ENCODE measurements around the gene DISC1.
"Not testable (repeated sequence)": the region's sequence is repeated elsewhere in the genome, so short reads cannot be mapped to it uniquely, and the experiment has no call there.

DISC1 gene

GRCh38 chr1:231641444-231641843, 14.9 kb downstream of the DISC1 start:
- not testable (repeated sequence) for H3K36me3 ChIP-seq (ENCODE audit: control insufficient read depth, insufficient read depth, low read length, severe bottlenecking); H3K9me3 ChIP-seq (ENCODE audit: control insufficient read depth, low read length); H3K4me3 ChIP-seq (ENCODE audit: low read length); H3K9ac ChIP-seq (ENCODE audit: low read length); H3K27me3 ChIP-seq (replicated peaks; ENCODE audit: control insufficient read depth, insufficient read depth, low read length); H3K4me1 ChIP-seq (ENCODE audit: control insufficient read depth, insufficient read depth, low read length); DNase-seq (ENCODE audit: low read depth)

GRCh38 chr1:231642061-231642460, 15.5 kb downstream of the DISC1 start:
- H3K36me3 ChIP-seq (ENCODE audit: control insufficient read depth, insufficient read depth, low read length, severe bottlenecking); DNase-seq (ENCODE audit: low read depth); H3K27me3 ChIP-seq (replicated peaks; ENCODE audit: control insufficient read depth, insufficient read depth, low read length); H3K4me3 ChIP-seq (ENCODE audit: low read length); H3K9me3 ChIP-seq (ENCODE audit: control insufficient read depth, low read length); H3K9ac ChIP-seq (ENCODE audit: low read length); H3K4me1 ChIP-seq (ENCODE audit: control insufficient read depth, insufficient read depth, low read length): not testable (repeated sequence)

- H3K4me1 ChIP-seq (ENCODE audit: control insufficient read depth, insufficient read depth, low read length), result no peaks in the 10 kb centered on the region
- no peak for DNase-seq (ENCODE audit: low read depth)
- no peaks in the 10 kb centered on the region for H3K9me3 ChIP-seq (ENCODE audit: control insufficient read depth, low read length)
- no peak overlapping the region for H3K4me3 ChIP-seq (ENCODE audit: low read length)
- no peaks in the 10 kb centered on the region for H3K36me3 ChIP-seq (ENCODE audit: control insufficient read depth, insufficient read depth, low read length, severe bottlenecking)
- no peak overlapping the region for H3K9ac ChIP-seq (ENCODE audit: low read length)
- no peaks in the 10 kb centered on the region for H3K27me3 ChIP-seq (replicated peaks; ENCODE audit: control insufficient read depth, insufficient read depth, low read length)
Measured at GRCh38 chr1:231642618-231643017, 16.0 kb downstream of the DISC1 start.

- Histone ChIP-seq H3K36me3 (ENCODE audit: control insufficient read depth, insufficient read depth, low read length, severe bottlenecking) (no peaks in the 10 kb centered on the region), H3K27me3 (replicated peaks; ENCODE audit: control insufficient read depth, insufficient read depth, low read length) (no peaks in the 10 kb centered on the region), H3K9me3 (ENCODE audit: control insufficient read depth, low read length) (no peaks in the 10 kb centered on the region), H3K4me1 (ENCODE audit: control insufficient read depth, insufficient read depth, low read length) (no peaks in the 10 kb centered on the region), H3K4me3 (ENCODE audit: low read length) (no peak overlapping the region), H3K9ac (ENCODE audit: low read length) (no peak overlapping the region)
- DNase-seq (ENCODE audit: low read depth), result no peak
Measured at GRCh38 chr1:231643071-231643934, 16.7 kb downstream of the DISC1 start.

GRCh38 chr1:231643935-231644237, 17.3 kb downstream of the DISC1 start:
- Histone ChIP-seq H3K4me1 (ENCODE audit: control insufficient read depth, insufficient read depth, low read length) (no peaks in the 10 kb centered on the region), H3K27me3 (replicated peaks; ENCODE audit: control insufficient read depth, insufficient read depth, low read length) (no peaks in the 10 kb centered on the region), H3K9me3 (ENCODE audit: control insufficient read depth, low read length) (no peaks in the 10 kb centered on the region), H3K9ac (ENCODE audit: low read length) (no peak overlapping the region), H3K36me3 (ENCODE audit: control insufficient read depth, insufficient read depth, low read length, severe bottlenecking) (no peaks in the 10 kb centered on the region), H3K4me3 (ENCODE audit: low read length) (no peak overlapping the region)
- no peak for DNase-seq (ENCODE audit: low read depth)

GRCh38 chr1:231645634-231646033, 19.0 kb downstream of the DISC1 start:
- not testable (repeated sequence) for H3K9me3 ChIP-seq (ENCODE audit: control insufficient read depth, low read length); H3K4me3 ChIP-seq (ENCODE audit: low read length); H3K4me1 ChIP-seq (ENCODE audit: control insufficient read depth, insufficient read depth, low read length); H3K36me3 ChIP-seq (ENCODE audit: control insufficient read depth, insufficient read depth, low read length, severe bottlenecking); DNase-seq (ENCODE audit: low read depth); H3K27me3 ChIP-seq (replicated peaks; ENCODE audit: control insufficient read depth, insufficient read depth, low read length); H3K9ac ChIP-seq (ENCODE audit: low read length)

- H3K9ac ChIP-seq (ENCODE audit: low read length); H3K9me3 ChIP-seq (ENCODE audit: control insufficient read depth, low read length); DNase-seq (ENCODE audit: low read depth); H3K4me3 ChIP-seq (ENCODE audit: low read length); H3K36me3 ChIP-seq (ENCODE audit: control insufficient read depth, insufficient read depth, low read length, severe bottlenecking); H3K27me3 ChIP-seq (replicated peaks; ENCODE audit: control insufficient read depth, insufficient read depth, low read length); H3K4me1 ChIP-seq (ENCODE audit: control insufficient read depth, insufficient read depth, low read length): not testable (repeated sequence)
Measured at GRCh38 chr1:231646165-231646564, 19.6 kb downstream of the DISC1 start.

- not testable (repeated sequence) for H3K4me3 ChIP-seq (ENCODE audit: low read length); H3K27me3 ChIP-seq (replicated peaks; ENCODE audit: control insufficient read depth, insufficient read depth, low read length); H3K9me3 ChIP-seq (ENCODE audit: control insufficient read depth, low read length); H3K36me3 ChIP-seq (ENCODE audit: control insufficient read depth, insufficient read depth, low read length, severe bottlenecking); H3K4me1 ChIP-seq (ENCODE audit: control insufficient read depth, insufficient read depth, low read length); DNase-seq (ENCODE audit: low read depth); H3K9ac ChIP-seq (ENCODE audit: low read length)
Measured at GRCh38 chr1:231651621-231652260, 25.2 kb downstream of the DISC1 start.

GRCh38 chr1:231653632-231654031, 27.0 kb downstream of the DISC1 start:
- H3K9me3 ChIP-seq (ENCODE audit: control insufficient read depth, low read length), result no peaks in the 10 kb centered on the region
- H3K4me3 ChIP-seq (ENCODE audit: low read length), result no peak overlapping the region
- H3K27me3 ChIP-seq (replicated peaks; ENCODE audit: control insufficient read depth, insufficient read depth, low read length), result no peaks in the 10 kb centered on the region
- DNase-seq (ENCODE audit: low read depth), result no peak
- no peaks in the 10 kb centered on the region for H3K4me1 ChIP-seq (ENCODE audit: control insufficient read depth, insufficient read depth, low read length)
- no peak overlapping the region for H3K9ac ChIP-seq (ENCODE audit: low read length)
- no peaks in the 10 kb centered on the region for H3K36me3 ChIP-seq (ENCODE audit: control insufficient read depth, insufficient read depth, low read length, severe bottlenecking)

- Histone ChIP-seq H3K9me3 (ENCODE audit: control insufficient read depth, low read length) (no peaks in the 10 kb centered on the region), H3K4me1 (ENCODE audit: control insufficient read depth, insufficient read depth, low read length) (no peaks in the 10 kb centered on the region), H3K4me3 (ENCODE audit: low read length) (no peak overlapping the region), H3K9ac (ENCODE audit: low read length) (no peak overlapping the region), H3K27me3 (replicated peaks; ENCODE audit: control insufficient read depth, insufficient read depth, low read length) (no peaks in the 10 kb centered on the region), H3K36me3 (ENCODE audit: control insufficient read depth, insufficient read depth, low read length, severe bottlenecking) (no peaks in the 10 kb centered on the region)
- DNase-seq (ENCODE audit: low read depth), result no peak
Measured at GRCh38 chr1:231656741-231657140, 30.2 kb downstream of the DISC1 start.

GRCh38 chr1:231658223-231658622, 31.6 kb downstream of the DISC1 start:
- H3K36me3 ChIP-seq (ENCODE audit: control insufficient read depth, insufficient read depth, low read length, severe bottlenecking); H3K4me3 ChIP-seq (ENCODE audit: low read length); H3K27me3 ChIP-seq (replicated peaks; ENCODE audit: control insufficient read depth, insufficient read depth, low read length); H3K4me1 ChIP-seq (ENCODE audit: control insufficient read depth, insufficient read depth, low read length); H3K9me3 ChIP-seq (ENCODE audit: control insufficient read depth, low read length); H3K9ac ChIP-seq (ENCODE audit: low read length); DNase-seq (ENCODE audit: low read depth): not testable (repeated sequence)

GRCh38 chr1:231660198-231660597, 33.6 kb downstream of the DISC1 start:
- Histone ChIP-seq H3K27me3 (replicated peaks; ENCODE audit: control insufficient read depth, insufficient read depth, low read length) (no peaks in the 10 kb centered on the region), H3K9ac (ENCODE audit: low read length) (no peak overlapping the region), H3K4me1 (ENCODE audit: control insufficient read depth, insufficient read depth, low read length) (no peaks in the 10 kb centered on the region), H3K9me3 (ENCODE audit: control insufficient read depth, low read length) (no peaks in the 10 kb centered on the region), H3K4me3 (ENCODE audit: low read length) (no peak overlapping the region), H3K36me3 (ENCODE audit: control insufficient read depth, insufficient read depth, low read length, severe bottlenecking) (no peaks in the 10 kb centered on the region)
- DNase-seq (ENCODE audit: low read depth), result no peak
